ENCODE data around the gene CDC25A. TPM values are rescaled to one million over a fixed set of nuclear protein-coding genes. Genes with fewer than 3 reads are reported as not detected.

The CDC25A gene
- total and polyA plus RNA-seq, 5 experiments from 2014 or later, result not detected

- ATAC-seq, result no peak
- Mint-ChIP-seq H3K27ac (no peak overlapping the region), H3K4me3 (no peak overlapping the region), H3K36me3 (no peaks in the 10 kb centered on the region), H3K27me3 (peaks cover 0 to under 1% (median 0%) of the 10 kb centered on the region in 5 donors), H3K9me3 (no peaks in the 10 kb centered on the region), H3K4me1 (no peaks in the 10 kb centered on the region)
- no peak for DNase-seq
- POLR2A ChIA-PET, result no interaction called here
Observed at GRCh38 chr3:48130321-48130904, 57.8 kb downstream of the CDC25A start.

- Mint-ChIP-seq H3K9me3 (no peaks in the 10 kb centered on the region), H3K27me3 (peaks cover 0 to 2% (median 0%) of the 10 kb centered on the region in 5 donors), H3K4me3 (no peak overlapping the region), H3K27ac (no peak overlapping the region), H3K36me3 (no peaks in the 10 kb centered on the region), H3K4me1 (no peaks in the 10 kb centered on the region)
- no peak for ATAC-seq
- no peak for DNase-seq
- POLR2A ChIA-PET, result no interaction called here
Observed at GRCh38 chr3:48129921-48130320, 58.3 kb downstream of the CDC25A start.

GRCh38 chr3:48128774-48129173, 59.4 kb downstream of the CDC25A start:
- H3K4me1 Mint-ChIP-seq, result no peaks in the 10 kb centered on the region
- no peaks in the 10 kb centered on the region for H3K36me3 Mint-ChIP-seq
- DNase-seq (no peak), ATAC-seq (no peak)
- H3K27ac Mint-ChIP-seq, result no peak overlapping the region
- POLR2A ChIA-PET, result no interaction called here
- peaks cover 0 to 2% (median 0%) of the 10 kb centered on the region in 5 donors for H3K27me3 Mint-ChIP-seq
- no peaks in the 10 kb centered on the region for H3K9me3 Mint-ChIP-seq
- H3K4me3 Mint-ChIP-seq, result no peak overlapping the region

- ATAC-seq, result no peak
- no peak for DNase-seq
- Mint-ChIP-seq H3K27ac (no peak overlapping the region), H3K36me3 (no peaks in the 10 kb centered on the region), H3K9me3 (no peaks in the 10 kb centered on the region), H3K4me1 (no peaks in the 10 kb centered on the region), H3K27me3 (peaks cover 0 to 2% (median 0%) of the 10 kb centered on the region in 5 donors), H3K4me3 (no peak overlapping the region)
- POLR2A ChIA-PET, result interaction anchor here (0.5 to 0.6 kb wide), 2 partner anchors 22 to 1488 kb away, joined by 4 to 8 read pairs; no protein-coding TSS in a partner anchor
Observed at GRCh38 chr3:48125886-48126622, 62.2 kb downstream of the CDC25A start.

GRCh38 chr3:48125013-48125705, 63.1 kb downstream of the CDC25A start:
- POLR2A ChIA-PET, result interaction anchor here (0.6 kb wide), 1 partner anchor 1313 kb away, joined by 3 read pairs; no protein-coding TSS in a partner anchor
- DNase-seq (no peak), ATAC-seq (no peak)
- no peaks in the 10 kb centered on the region for H3K36me3 Mint-ChIP-seq
- no peak overlapping the region for H3K27ac Mint-ChIP-seq
- H3K4me3 Mint-ChIP-seq, result no peak overlapping the region
- no peaks in the 10 kb centered on the region for H3K4me1 Mint-ChIP-seq
- no peaks in the 10 kb centered on the region for H3K9me3 Mint-ChIP-seq
- peaks cover 0 to 2% (median 0%) of the 10 kb centered on the region in 5 donors for H3K27me3 Mint-ChIP-seq

GRCh38 chr3:48123346-48123745, 64.9 kb downstream of the CDC25A start:
- no peaks in the 10 kb centered on the region for H3K4me1 Mint-ChIP-seq
- POLR2A ChIA-PET, result no interaction called here
- H3K36me3 Mint-ChIP-seq, result no peaks in the 10 kb centered on the region
- no peaks in the 10 kb centered on the region for H3K9me3 Mint-ChIP-seq
- H3K27me3 Mint-ChIP-seq, result peaks cover 0 to 2% (median 0%) of the 10 kb centered on the region in 5 donors
- DNase-seq, result no peak
- ATAC-seq, result no peak
- no peak overlapping the region for H3K27ac Mint-ChIP-seq
- H3K4me3 Mint-ChIP-seq, result no peak overlapping the region

- H3K27ac Mint-ChIP-seq, result no peak overlapping the region
- H3K9me3 Mint-ChIP-seq, result no peaks in the 10 kb centered on the region
- no peaks in the 10 kb centered on the region for H3K4me1 Mint-ChIP-seq
- POLR2A ChIA-PET, result interaction anchor here (0.7 kb wide), 1 partner anchor 1317 kb away, joined by 7 read pairs; no protein-coding TSS in a partner anchor
- no peaks in the 10 kb centered on the region for H3K36me3 Mint-ChIP-seq
- ATAC-seq (no peak), DNase-seq (no peak)
- H3K27me3 Mint-ChIP-seq, result peaks cover 0 to 2% (median 0%) of the 10 kb centered on the region in 5 donors
- no peak overlapping the region for H3K4me3 Mint-ChIP-seq
Observed at GRCh38 chr3:48122504-48122903, 65.7 kb downstream of the CDC25A start.

- POLR2A ChIA-PET, result interaction anchor here (0.7 kb wide), 1 partner anchor 31 kb away, joined by 3 read pairs; no protein-coding TSS in a partner anchor
- H3K9me3 Mint-ChIP-seq, result no peaks in the 10 kb centered on the region
- H3K27ac Mint-ChIP-seq, result peak overlapping the region in 1 of 10 donors; percentile 10
- H3K4me1 Mint-ChIP-seq, result no peaks in the 10 kb centered on the region
- H3K36me3 Mint-ChIP-seq, result no peaks in the 10 kb centered on the region
- H3K27me3 Mint-ChIP-seq, result no peaks in the 10 kb centered on the region
- no peak overlapping the region for H3K4me3 Mint-ChIP-seq
- no peak for ATAC-seq
- no peak for DNase-seq
Observed at GRCh38 chr3:48120223-48120622, 68.0 kb downstream of the CDC25A start.

GRCh38 chr3:48119505-48120193, 68.6 kb downstream of the CDC25A start:
- H3K9me3 Mint-ChIP-seq, result no peaks in the 10 kb centered on the region
- ATAC-seq (no peak), DNase-seq (peak in 1 of 10 donors; percentile 18)
- POLR2A ChIA-PET, result no interaction called here
- H3K27me3 Mint-ChIP-seq, result no peaks in the 10 kb centered on the region
- H3K4me3 Mint-ChIP-seq, result no peak overlapping the region
- H3K36me3 Mint-ChIP-seq, result no peaks in the 10 kb centered on the region
- peak overlapping the region in 2 of 10 donors; percentile 11 to 28 for H3K27ac Mint-ChIP-seq
- no peaks in the 10 kb centered on the region for H3K4me1 Mint-ChIP-seq

GRCh38 chr3:48118928-48119327, 69.3 kb downstream of the CDC25A start:
- Mint-ChIP-seq H3K27ac (peak overlapping the region in 1 of 10 donors; percentile 28), H3K36me3 (no peaks in the 10 kb centered on the region), H3K27me3 (no peaks in the 10 kb centered on the region), H3K4me3 (no peak overlapping the region), H3K9me3 (no peaks in the 10 kb centered on the region), H3K4me1 (peaks cover 0 to 3% (median 0%) of the 10 kb centered on the region in 4 donors)
- POLR2A ChIA-PET, result no interaction called here
- ATAC-seq, result no peak
- no peak for DNase-seq

- POLR2A ChIA-PET, result no interaction called here
Observed at GRCh38 chr3:48118322-48118721, 69.9 kb downstream of the CDC25A start.

GRCh38 chr3:48112813-48113212, 75.4 kb downstream of the CDC25A start:
- POLR2A ChIA-PET, result interaction anchor here (0.6 to 1.5 kb wide), 3 partner anchors 24 to 333 kb away, joined by 3 to 4 read pairs (median 3); no protein-coding TSS in a partner anchor
- peak overlapping the region; percentile 3 to 91 (median 82) for H3K27ac Mint-ChIP-seq
- H3K36me3 Mint-ChIP-seq, result no peaks in the 10 kb centered on the region
- peaks cover 0 to 4% (median 0%) of the 10 kb centered on the region in 9 donors for H3K9me3 Mint-ChIP-seq
- no peak for DNase-seq
- no peak for ATAC-seq
- peaks cover 5 to 18% (median 10%) of the 10 kb centered on the region in 4 donors for H3K4me1 Mint-ChIP-seq
- H3K4me3 Mint-ChIP-seq, result peak overlapping the region in 6 of 10 donors; percentile 44 to 63 (median 52)
- H3K27me3 Mint-ChIP-seq, result no peaks in the 10 kb centered on the region

More at GRCh38 chr3:48118322-48118721, 69.9 kb downstream of the CDC25A start:
- Mint-ChIP-seq H3K4me3 (no peak overlapping the region), H3K36me3 (no peaks in the 10 kb centered on the region), H3K27ac (no peak overlapping the region), H3K9me3 (no peaks in the 10 kb centered on the region), H3K4me1 (peaks cover 0 to 4% (median 0%) of the 10 kb centered on the region in 4 donors), H3K27me3 (no peaks in the 10 kb centered on the region)
- ATAC-seq, result no peak
- no peak for DNase-seq
